ENCODE measurements around the gene TRMT44.

TRMT44 gene

DNA sequence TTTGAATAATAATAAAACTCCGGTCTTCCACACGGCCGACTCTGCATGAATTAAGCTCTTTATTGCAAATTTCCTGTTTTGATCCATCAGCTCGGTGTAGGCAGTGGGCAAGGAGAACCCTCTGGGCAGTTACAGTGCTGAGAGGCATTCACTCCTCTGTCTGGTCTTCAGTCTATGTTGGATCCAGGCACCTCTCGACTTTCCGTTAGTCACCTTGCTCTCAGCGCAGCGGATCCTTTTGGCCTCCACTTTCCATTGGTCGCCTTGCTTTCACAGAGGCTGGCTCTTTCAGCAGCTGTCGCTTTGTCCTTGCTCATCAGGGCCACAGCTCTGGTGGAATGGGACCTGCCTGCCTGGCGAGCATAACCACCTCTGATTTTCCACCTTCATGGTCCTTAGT lies 52.9 kb downstream of the TRMT44 start:
- Mint-ChIP-seq H3K27ac (no peak overlapping the region), H3K4me3 (no peak overlapping the region), H3K4me1 (no peaks in the 10 kb centered on the region), H3K36me3 (no peaks in the 10 kb centered on the region), H3K9me3 (peaks cover 2% of the 10 kb centered on the region), H3K27me3 (no peaks in the 10 kb centered on the region)
- DNase-seq (ENCODE audit: low spot score in 2 of 2), result no peak
- no peak for ATAC-seq (ENCODE audit: low read depth)

DNA sequence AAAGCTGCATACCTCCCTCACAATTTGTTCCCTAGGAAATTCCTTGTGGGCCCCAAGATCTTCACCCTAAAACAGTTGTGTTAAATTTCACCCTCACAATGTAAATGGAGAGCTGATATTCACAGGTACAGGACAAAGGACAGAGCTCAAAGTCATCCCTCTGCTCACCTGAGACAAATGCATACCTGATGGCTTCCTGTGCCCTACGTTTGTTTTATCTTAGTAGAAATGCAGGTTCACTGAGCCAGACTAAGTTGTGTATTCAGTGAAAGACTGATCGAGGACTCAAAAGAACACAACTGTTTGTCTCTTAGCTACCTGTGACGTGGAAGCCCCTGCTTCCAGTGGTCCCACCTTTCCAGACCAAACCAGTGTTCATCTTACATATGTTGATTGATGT lies 53.6 kb downstream of the TRMT44 start:
- ATAC-seq (ENCODE audit: low read depth) (no peak), DNase-seq (ENCODE audit: low spot score in 2 of 2) (no peak)
- Mint-ChIP-seq H3K36me3 (no peaks in the 10 kb centered on the region), H3K27me3 (no peaks in the 10 kb centered on the region), H3K27ac (no peak overlapping the region), H3K4me1 (no peaks in the 10 kb centered on the region), H3K4me3 (no peak overlapping the region), H3K9me3 (peaks cover 2% of the 10 kb centered on the region)

DNA sequence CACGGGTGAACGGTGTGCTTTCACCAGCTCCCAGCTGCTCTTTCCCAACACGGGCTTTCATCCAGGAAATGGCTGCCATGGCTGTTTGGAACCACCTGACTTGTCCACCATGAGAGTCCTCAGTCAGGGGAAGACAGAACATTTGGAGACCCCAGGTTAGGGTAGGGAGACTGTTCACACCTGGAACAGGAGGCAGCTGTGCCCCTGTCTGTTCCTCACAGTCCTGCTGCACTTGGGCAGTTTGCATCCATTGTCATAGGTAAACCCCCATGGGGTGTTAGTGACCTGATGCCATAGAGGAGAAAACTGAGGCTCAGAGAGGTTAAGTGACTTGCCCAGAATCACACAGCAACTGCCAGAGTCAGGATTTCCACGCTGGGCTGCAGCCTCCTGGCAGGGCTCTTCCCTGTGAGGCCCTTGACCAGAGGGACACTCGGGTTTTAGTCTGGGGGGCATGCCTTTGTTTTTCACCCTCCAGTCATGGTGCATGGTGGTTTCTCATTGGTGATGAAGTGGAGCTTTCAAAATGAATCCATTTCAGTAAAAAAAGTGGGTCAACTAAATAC lies 54.5 kb downstream of the TRMT44 start:
- no peaks in the 10 kb centered on the region for H3K27me3 Mint-ChIP-seq
- no peak overlapping the region for H3K27ac Mint-ChIP-seq
- no peak overlapping the region for H3K4me3 Mint-ChIP-seq
- no peak for ATAC-seq (ENCODE audit: low read depth)
- peaks cover 2% of the 10 kb centered on the region for H3K9me3 Mint-ChIP-seq
- H3K36me3 Mint-ChIP-seq, result no peaks in the 10 kb centered on the region
- H3K4me1 Mint-ChIP-seq, result no peaks in the 10 kb centered on the region
- no peak for DNase-seq (ENCODE audit: low spot score in 2 of 2)

DNA sequence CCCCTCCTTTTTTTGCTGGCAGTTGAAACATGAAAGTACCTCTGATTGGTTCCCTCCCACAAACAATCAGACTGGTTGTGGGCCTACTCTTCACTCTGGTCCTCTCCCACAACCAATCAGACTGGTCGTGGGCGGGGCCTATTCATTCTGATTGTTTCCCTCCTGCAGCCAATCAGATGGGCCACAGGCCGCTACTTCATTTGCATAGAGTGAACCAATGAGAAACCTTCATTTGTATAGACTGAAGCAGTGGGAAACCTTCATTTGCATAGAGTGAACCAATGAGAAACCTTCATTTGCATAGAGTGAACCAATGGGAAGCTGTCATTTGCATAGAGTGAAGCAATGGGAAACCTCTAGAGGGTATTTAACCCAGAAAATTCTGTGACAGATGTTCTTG lies 55.2 kb downstream of the TRMT44 start:
- DNase-seq (ENCODE audit: low spot score in 2 of 2), result no peak
- H3K36me3 Mint-ChIP-seq, result no peaks in the 10 kb centered on the region
- H3K9me3 Mint-ChIP-seq, result peaks cover 2% of the 10 kb centered on the region
- H3K4me3 Mint-ChIP-seq, result no peak overlapping the region
- no peaks in the 10 kb centered on the region for H3K4me1 Mint-ChIP-seq
- no peaks in the 10 kb centered on the region for H3K27me3 Mint-ChIP-seq
- ATAC-seq (ENCODE audit: low read depth), result no peak
- H3K27ac Mint-ChIP-seq, result no peak overlapping the region

DNA sequence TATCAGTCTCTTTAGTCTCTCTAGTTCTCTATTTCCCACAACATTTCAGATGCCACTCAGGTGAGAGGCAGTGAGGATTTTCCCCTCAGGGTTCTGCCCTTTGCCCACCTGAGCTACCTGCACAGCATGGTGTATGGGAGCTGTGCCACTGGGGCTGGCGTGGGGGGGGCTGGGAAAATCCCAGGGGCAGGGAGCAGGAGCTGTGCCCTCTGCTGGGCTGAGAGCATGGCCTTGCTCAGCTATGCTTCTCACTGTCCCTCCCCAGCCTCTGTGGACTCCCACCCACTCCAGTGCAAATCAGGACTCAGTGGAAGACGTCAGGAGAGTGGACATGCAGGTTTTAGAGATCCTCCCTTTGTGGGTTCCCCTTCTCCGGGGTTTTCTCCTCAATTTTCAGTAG lies 57.2 kb downstream of the TRMT44 start:
- Mint-ChIP-seq H3K4me1 (no peaks in the 10 kb centered on the region), H3K27ac (no peak overlapping the region), H3K27me3 (peaks cover 2% of the 10 kb centered on the region), H3K36me3 (no peaks in the 10 kb centered on the region), H3K4me3 (no peak overlapping the region), H3K9me3 (peaks cover 2% of the 10 kb centered on the region)
- DNase-seq (ENCODE audit: low spot score in 2 of 2), result no peak
- no peak for ATAC-seq (ENCODE audit: low read depth)

DNA sequence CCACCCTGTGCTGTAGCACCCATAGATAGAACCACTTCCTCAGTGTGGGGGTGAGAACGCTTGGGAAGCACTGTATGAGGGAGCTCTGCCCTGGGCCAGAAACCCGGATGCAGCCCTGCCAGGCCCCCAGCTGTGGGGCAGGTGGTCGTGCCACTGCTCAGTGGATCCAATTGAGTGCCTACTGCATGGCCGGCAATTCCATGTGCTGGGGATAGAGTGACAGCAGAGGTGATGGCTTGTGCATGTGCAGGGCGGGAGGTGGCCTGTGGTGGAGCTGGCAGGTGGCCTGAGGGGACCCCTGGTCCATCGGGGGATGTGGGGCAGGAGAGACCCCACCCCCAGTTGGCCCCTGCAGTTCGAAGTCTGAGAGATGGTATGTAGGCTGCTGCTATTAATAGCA lies 60.4 kb downstream of the TRMT44 start:
- Mint-ChIP-seq H3K4me3 (no peak overlapping the region), H3K9me3 (peaks cover 2% of the 10 kb centered on the region), H3K27ac (no peak overlapping the region), H3K27me3 (peaks cover 8% of the 10 kb centered on the region), H3K4me1 (no peaks in the 10 kb centered on the region), H3K36me3 (peaks cover 5% of the 10 kb centered on the region)
- DNase-seq (ENCODE audit: low spot score in 2 of 2), result no peak
- no peak for ATAC-seq (ENCODE audit: low read depth)

DNA sequence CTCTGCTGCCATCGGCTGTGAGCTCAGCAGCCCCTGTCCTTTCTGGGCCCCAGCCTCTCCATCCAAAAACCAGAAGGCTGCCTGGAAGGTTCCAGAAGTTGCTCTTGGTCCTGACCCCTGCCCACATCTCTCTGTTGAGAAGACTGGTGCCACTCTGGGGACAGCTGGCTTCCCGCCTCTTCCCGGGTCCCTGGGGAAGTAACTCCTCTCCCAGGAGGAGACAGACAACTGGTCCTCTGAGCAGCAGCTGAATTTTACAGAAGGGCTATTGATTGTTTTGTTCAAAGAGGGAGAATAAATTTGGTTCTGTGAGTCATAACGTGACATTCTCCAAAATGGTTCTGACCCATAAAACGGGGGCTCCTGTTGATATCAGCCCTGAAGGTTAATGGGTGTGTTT lies 61.2 kb downstream of the TRMT44 start:
- ATAC-seq (ENCODE audit: low read depth), result no peak
- Mint-ChIP-seq H3K9me3 (peaks cover 2% of the 10 kb centered on the region), H3K4me1 (no peaks in the 10 kb centered on the region), H3K27ac (no peak overlapping the region), H3K4me3 (no peak overlapping the region), H3K27me3 (peaks cover 8% of the 10 kb centered on the region), H3K36me3 (peaks cover 5% of the 10 kb centered on the region)
- DNase-seq (ENCODE audit: low spot score in 2 of 2), result no peak

DNA sequence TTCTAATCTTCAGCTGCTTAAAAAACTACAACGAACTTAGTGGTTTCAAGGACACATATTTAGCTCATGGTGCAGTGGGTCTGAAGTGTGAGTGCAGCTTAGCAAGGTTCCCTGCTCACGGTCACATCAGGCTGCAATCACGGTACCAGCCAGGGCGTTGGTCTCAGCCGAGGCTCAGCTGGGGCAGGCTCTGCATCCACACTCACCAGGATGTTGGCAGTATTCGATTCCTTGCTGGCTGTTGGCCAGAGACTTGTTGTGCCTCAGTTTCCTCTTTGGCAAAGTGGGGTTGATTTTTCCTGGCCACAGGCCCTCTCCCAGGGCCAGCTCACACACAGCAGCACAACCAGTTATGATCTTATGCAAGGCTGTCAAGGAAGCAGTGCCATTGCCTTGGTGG lies 61.8 kb downstream of the TRMT44 start:
- Mint-ChIP-seq H3K27ac (no peak overlapping the region), H3K36me3 (peaks cover 5% of the 10 kb centered on the region), H3K4me1 (no peaks in the 10 kb centered on the region), H3K27me3 (peaks cover 8% of the 10 kb centered on the region), H3K4me3 (no peak overlapping the region), H3K9me3 (peaks cover 2% of the 10 kb centered on the region)
- DNase-seq (ENCODE audit: low spot score in 2 of 2), result no peak
- ATAC-seq (ENCODE audit: low read depth), result no peak

DNA sequence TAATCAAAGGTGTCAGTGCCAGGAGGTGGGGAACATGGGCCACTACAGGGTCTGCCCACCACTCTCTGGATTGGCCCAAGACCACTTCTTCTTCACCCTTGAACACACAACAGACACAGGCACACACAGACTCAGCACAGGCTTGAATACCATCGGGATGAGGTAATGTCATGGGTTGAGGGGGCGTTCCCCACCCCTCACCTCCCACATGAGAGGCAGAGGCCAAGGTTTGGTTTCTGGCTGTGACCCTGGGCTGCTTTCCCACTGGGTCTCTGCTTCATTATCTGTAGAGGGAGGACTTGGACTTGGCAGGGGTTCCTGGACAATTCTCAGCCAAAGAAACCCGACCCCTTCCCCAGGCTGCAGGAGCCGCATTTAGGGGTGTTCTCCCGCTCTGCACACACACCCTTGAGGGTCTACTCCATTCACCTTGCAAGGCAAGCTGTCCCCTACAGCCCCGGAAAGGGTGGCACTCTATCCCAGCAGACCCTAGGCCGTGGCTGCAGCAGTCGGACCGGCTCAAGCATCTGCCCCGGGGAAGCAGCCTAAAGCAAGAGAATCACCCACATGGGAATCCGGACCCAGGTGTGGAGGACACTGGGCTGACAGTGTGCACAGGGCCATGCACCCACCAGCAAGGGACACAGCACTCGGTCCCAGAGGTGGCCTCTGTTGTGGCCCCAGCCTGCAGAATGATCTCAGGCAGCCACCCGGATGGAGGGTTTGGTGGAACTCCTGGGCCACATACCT lies 62.4 kb downstream of the TRMT44 start:
- no peak for ATAC-seq (ENCODE audit: low read depth)
- H3K4me3 Mint-ChIP-seq, result no peak overlapping the region
- peaks cover 5% of the 10 kb centered on the region for H3K36me3 Mint-ChIP-seq
- H3K27ac Mint-ChIP-seq, result no peak overlapping the region
- peaks cover 10% of the 10 kb centered on the region for H3K27me3 Mint-ChIP-seq
- DNase-seq (ENCODE audit: low spot score in 2 of 2), result no peak
- H3K4me1 Mint-ChIP-seq, result no peaks in the 10 kb centered on the region
- no peaks in the 10 kb centered on the region for H3K9me3 Mint-ChIP-seq

DNA sequence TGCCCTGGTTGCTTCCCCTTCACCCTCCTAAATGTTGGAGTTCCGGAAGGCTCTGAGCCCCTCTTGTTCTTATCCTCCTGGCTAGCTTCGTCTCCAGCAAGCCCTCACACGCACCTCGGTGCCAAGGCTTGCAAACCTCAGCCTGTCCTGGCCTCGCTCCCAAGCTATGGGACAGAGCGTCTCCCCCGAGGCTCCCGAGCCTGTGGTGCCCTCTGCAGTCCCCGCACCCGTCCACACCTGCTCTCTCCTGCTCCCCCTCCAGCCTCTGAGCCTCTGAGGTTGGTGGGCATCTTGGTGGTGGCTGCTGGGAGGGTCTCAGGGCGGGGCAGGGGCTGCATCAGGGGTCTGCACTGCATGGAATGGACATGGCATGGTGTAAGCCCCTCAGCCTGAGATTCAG lies 63.2 kb downstream of the TRMT44 start:
- Mint-ChIP-seq H3K27me3 (peaks cover 10% of the 10 kb centered on the region), H3K9me3 (no peaks in the 10 kb centered on the region), H3K36me3 (peaks cover 5% of the 10 kb centered on the region), H3K27ac (no peak overlapping the region), H3K4me3 (no peak overlapping the region), H3K4me1 (no peaks in the 10 kb centered on the region)
- no peak for DNase-seq (ENCODE audit: low spot score in 2 of 2)
- no peak for ATAC-seq (ENCODE audit: low read depth)

DNA sequence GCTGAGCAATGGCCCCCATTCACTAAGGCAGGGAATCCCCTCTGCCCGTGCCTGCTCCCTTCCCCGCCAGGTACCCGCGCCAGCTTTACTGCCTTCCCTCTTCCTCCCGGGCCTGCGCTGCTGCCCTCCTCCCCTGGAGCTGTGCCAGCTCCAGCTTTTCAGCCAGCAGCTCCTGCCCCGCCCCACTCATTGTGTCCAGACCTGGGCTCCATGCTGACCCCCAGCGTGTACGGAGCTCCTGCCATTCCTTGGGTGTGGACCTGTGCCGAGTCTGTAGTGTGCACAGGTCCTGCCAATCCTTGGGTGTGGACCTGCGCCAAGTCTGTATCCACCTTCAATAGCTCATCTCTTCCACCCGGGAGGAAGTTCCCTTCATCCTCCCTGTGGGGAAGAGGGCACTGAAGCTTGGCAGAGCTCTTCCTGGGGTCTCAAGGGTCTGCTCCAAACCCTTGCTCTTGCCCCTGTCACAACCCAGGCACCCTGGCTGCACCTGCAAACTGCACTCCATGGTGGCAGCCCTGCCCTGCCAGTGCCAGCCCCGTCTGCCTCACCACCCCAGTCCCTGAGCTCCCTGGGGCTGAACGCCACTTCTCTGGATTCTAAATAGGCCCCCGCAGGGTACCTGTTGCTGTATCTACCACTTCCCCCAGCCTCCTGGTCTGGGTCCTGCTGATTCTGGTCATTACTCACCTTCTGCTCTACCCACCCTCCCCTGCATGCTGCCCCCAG lies 63.9 kb downstream of the TRMT44 start:
- Mint-ChIP-seq H3K27ac (no peak overlapping the region), H3K36me3 (peaks cover 5% of the 10 kb centered on the region), H3K27me3 (peaks cover 10% of the 10 kb centered on the region)

DNA sequence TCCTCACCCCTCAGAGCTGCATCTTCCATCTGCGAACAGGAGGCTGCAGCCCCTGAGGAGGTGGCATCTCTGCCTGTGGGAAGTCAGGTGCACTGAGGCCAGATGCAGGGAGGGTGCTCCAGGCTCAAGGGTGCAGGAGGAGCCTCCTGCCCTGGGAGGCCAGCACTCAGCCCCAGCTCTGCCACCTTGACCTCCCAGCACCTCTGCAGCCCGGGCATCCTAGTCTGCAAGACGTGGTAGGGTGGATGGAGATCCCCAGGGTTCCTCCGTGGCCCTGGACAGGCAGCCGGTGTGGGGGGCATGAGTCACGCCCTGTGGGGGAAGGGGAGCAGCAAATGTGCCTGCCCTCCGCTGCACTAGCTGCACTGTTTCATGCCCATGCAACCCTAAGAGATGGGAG lies 64.7 kb downstream of the TRMT44 start:
- no peaks in the 10 kb centered on the region for H3K4me1 Mint-ChIP-seq
- no peak for ATAC-seq (ENCODE audit: low read depth)
- H3K9me3 Mint-ChIP-seq, result no peaks in the 10 kb centered on the region
- H3K36me3 Mint-ChIP-seq, result peaks cover 5% of the 10 kb centered on the region
- no peak overlapping the region for H3K27ac Mint-ChIP-seq
- no peak for DNase-seq (ENCODE audit: low spot score in 2 of 2)
- no peak overlapping the region for H3K4me3 Mint-ChIP-seq
- H3K27me3 Mint-ChIP-seq, result peaks cover 10% of the 10 kb centered on the region

More for the DNA sequence above, 63.9 kb downstream of the TRMT44 start:
- H3K4me1 Mint-ChIP-seq, result no peaks in the 10 kb centered on the region
- no peak overlapping the region for H3K4me3 Mint-ChIP-seq
- ATAC-seq (ENCODE audit: low read depth) (no peak), DNase-seq (ENCODE audit: low spot score in 2 of 2) (no peak)
- no peaks in the 10 kb centered on the region for H3K9me3 Mint-ChIP-seq

DNA sequence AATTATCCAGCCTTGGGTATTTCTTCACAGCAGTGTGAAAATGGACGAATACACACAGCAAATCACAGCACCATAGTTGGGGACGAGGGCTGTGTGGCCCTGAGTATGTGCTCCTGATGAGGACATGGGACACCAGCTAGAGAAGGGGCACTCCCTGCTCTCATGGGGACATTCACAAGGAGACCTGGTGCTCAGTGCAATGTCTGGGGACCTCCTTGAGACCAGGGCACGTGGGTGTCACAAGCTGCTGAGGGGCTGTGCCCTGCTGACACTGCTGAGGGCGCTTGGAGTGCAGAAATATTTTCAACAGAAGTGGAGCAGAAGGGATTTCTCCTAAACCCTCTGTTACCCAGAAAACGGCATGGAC lies 65.4 kb downstream of the TRMT44 start:
- peaks cover 10% of the 10 kb centered on the region for H3K27me3 Mint-ChIP-seq
- no peaks in the 10 kb centered on the region for H3K9me3 Mint-ChIP-seq
- H3K4me1 Mint-ChIP-seq, result no peaks in the 10 kb centered on the region
- H3K27ac Mint-ChIP-seq, result no peak overlapping the region
- ATAC-seq (ENCODE audit: low read depth), result no peak
- H3K36me3 Mint-ChIP-seq, result peaks cover 7% of the 10 kb centered on the region
- no peak for DNase-seq (ENCODE audit: low spot score in 2 of 2)
- H3K4me3 Mint-ChIP-seq, result no peak overlapping the region

DNA sequence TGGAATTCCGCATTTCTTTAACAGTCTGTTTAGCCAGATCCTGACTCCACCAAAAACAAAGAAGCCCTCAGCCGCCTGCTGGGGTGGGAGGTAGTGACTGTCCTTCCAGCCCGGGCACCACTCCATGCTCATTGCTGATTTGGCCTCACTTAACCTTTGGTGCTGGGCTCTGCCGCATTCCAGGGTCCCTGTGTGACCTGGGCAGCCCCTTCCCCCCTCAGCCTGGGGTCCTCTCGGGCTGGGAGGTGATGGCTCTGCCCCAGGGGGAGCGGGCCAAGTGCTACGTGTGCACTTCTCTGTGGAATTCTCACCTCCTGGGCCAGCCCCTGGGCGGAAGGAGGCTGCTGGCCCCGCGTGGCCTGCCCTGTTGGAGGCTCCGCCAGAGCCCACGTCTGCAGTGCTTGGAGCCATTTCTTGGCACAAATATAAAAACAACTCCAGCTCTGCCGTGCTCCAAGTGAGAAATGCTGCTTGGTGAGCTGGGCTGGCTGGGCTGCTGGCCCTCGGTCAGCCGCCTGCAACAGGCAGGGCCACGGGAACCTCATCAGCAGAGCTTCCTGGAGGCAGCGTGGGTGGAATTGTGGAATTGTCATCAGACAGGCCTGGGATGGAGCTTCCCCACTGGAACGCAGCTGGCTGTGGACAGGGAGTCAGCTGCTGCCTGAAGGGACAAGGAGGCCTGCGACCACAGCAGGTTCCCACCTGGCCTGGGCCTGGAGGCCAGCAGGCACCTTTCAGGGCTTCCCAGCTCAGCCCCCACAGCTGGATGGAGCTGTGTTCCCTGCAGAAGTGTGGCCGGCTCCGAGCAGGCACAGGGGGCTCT lies 66.0 kb downstream of the TRMT44 start:
- Mint-ChIP-seq H3K27me3 (peaks cover 10% of the 10 kb centered on the region), H3K36me3 (peaks cover 7% of the 10 kb centered on the region), H3K4me3 (no peak overlapping the region), H3K4me1 (no peaks in the 10 kb centered on the region), H3K27ac (no peak overlapping the region), H3K9me3 (no peaks in the 10 kb centered on the region)
- ATAC-seq (ENCODE audit: low read depth), result no peak
- DNase-seq (ENCODE audit: low spot score in 2 of 2), result no peak
